ENCODE data around the gene MYH14. TPM values are rescaled to one million over a fixed set of nuclear protein-coding genes. Genes with fewer than 3 reads are reported as not detected.

The MYH14 gene
- total RNA-seq, 1 donor from 2014 or later = not detected

DNA sequence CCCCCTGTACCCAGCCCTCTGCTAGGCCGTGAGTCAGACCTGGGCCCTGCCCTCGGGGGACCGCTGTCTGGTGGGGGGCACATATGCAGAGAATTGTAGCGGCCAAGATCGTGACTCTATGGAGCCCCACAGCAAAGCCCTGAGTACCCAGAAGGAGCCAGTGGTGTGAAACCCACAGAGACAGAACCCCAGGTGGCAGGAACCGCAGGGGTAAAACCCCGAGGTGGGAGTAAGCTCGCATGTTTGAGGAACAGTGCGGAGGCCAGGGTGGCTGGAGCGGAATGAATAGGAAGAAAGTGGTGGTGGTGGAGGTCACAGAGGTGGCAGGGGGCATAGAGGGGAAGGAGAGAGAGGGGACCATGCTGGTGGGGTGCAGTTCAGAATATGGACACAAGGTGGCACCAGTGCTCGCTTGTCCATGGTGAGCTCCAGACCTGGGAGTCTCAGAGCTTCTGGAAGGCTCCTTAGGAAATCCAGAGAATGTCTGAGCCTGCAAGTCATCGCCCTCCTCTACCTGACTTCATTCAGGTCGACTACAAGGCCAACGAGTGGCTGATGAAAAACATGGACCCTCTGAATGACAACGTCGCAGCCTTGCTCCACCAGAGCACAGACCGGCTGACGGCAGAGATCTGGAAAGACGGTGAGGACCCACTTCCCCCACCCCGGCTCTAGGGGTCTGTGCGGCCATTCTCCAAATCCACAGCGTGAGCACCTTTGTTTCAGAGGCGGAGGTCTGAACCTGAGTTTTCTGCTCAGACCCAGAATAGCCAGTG lies 48.9 kb downstream of the MYH14 start:
- H3K36me3 Mint-ChIP-seq (ENCODE audit: low read depth, unreplicated experiment) = peaks cover 2% of the 10 kb centered on the region
- no peaks in the 10 kb centered on the region for H3K4me1 Mint-ChIP-seq (ENCODE audit: low read depth, unreplicated experiment)
- H3K27me3 Mint-ChIP-seq (ENCODE audit: low read depth, unreplicated experiment) = no peaks in the 10 kb centered on the region
- no peak overlapping the region for H3K9ac ChIP-seq (ENCODE audit: low read length)
- no peak for TF ChIP-seq EZH2 (IDR thresholded peaks at IDR 0.05; ENCODE audit: insufficient read depth, low read length)
- TF ChIP-seq, protein P1, sequence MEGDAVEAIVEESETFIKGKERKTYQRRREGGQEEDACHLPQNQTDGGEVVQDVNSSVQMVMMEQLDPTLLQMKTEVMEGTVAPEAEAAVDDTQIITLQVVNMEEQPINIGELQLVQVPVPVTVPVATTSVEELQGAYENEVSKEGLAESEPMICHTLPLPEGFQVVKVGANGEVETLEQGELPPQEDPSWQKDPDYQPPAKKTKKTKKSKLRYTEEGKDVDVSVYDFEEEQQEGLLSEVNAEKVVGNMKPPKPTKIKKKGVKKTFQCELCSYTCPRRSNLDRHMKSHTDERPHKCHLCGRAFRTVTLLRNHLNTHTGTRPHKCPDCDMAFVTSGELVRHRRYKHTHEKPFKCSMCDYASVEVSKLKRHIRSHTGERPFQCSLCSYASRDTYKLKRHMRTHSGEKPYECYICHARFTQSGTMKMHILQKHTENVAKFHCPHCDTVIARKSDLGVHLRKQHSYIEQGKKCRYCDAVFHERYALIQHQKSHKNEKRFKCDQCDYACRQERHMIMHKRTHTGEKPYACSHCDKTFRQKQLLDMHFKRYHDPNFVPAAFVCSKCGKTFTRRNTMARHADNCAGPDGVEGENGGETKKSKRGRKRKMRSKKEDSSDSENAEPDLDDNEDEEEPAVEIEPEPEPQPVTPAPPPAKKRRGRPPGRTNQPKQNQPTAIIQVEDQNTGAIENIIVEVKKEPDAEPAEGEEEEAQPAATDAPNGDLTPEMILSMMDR (IDR thresholded peaks at IDR 0.05; ENCODE audit: insufficient read depth, low read depth, low read length) = peak; percentile 38
- peaks cover 11% of the 10 kb centered on the region for H3K9me3 ChIP-seq (ENCODE audit: insufficient read depth, low read depth, low read length)
- DNase-seq (ENCODE audit: low read depth) (no peak), FAIRE-seq (no peak)
- no peaks in the 10 kb centered on the region for H3K36me3 ChIP-seq (ENCODE audit: insufficient read depth, low read length)
- H3K4me3 Mint-ChIP-seq (ENCODE audit: unreplicated experiment) = no peak overlapping the region
- no peak overlapping the region for H3K27ac Mint-ChIP-seq (ENCODE audit: unreplicated experiment)
- H3K9me3 Mint-ChIP-seq (ENCODE audit: unreplicated experiment) = peaks cover 50% of the 10 kb centered on the region
- H4K20me1 ChIP-seq (ENCODE audit: insufficient read depth, low read length) = no peaks in the 10 kb centered on the region
- H3K4me3 ChIP-seq (ENCODE audit: insufficient read depth, low read depth, low read length) = no peak overlapping the region
- no peaks in the 10 kb centered on the region for H3K79me2 ChIP-seq (ENCODE audit: insufficient read depth, low read length)
- no peak overlapping the region for H3K27ac ChIP-seq (ENCODE audit: low read depth, low read length)
- H3K27me3 ChIP-seq (ENCODE audit: insufficient read depth, low read length) = no peaks in the 10 kb centered on the region
- no peak overlapping the region for H2AFZ ChIP-seq (ENCODE audit: low read depth, low read length)
- H3K4me2 ChIP-seq (ENCODE audit: low read length) = no peak overlapping the region
- no peaks in the 10 kb centered on the region for H3K4me1 ChIP-seq (ENCODE audit: insufficient read depth, low read length)

DNA sequence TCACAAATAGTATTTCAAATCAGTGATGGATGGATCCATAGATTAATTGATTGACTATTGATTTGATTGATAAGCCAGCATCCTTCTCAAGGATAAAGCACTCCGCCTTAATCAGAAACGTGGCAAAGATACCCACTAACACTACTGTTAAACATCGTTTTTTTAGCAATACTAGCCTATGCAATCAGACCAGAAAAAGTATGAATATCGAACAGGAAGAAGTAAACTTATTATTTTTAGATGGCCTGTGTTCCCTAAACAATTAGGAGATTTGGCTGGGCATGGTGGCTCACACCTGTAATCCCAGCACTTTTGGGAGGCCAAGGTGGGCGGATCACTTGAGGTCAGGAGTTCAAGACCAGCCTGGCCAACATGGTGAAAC lies 49.5 kb downstream of the MYH14 start:
- H3K4me2 ChIP-seq (ENCODE audit: low read length) = no peak overlapping the region
- no peaks in the 10 kb centered on the region for H3K4me1 Mint-ChIP-seq (ENCODE audit: low read depth, unreplicated experiment)
- TF ChIP-seq, protein P1 (IDR thresholded peaks at IDR 0.05; ENCODE audit: insufficient read depth, low read depth, low read length) = no peak
- no peak for TF ChIP-seq EZH2 (IDR thresholded peaks at IDR 0.05; ENCODE audit: insufficient read depth, low read length)
- peaks cover 2% of the 10 kb centered on the region for H3K36me3 Mint-ChIP-seq (ENCODE audit: low read depth, unreplicated experiment)
- no peaks in the 10 kb centered on the region for H4K20me1 ChIP-seq (ENCODE audit: insufficient read depth, low read length)
- H3K4me1 ChIP-seq (ENCODE audit: insufficient read depth, low read length) = no peaks in the 10 kb centered on the region
- no peak for FAIRE-seq
- H3K27me3 Mint-ChIP-seq (ENCODE audit: low read depth, unreplicated experiment) = no peaks in the 10 kb centered on the region
- H3K27ac Mint-ChIP-seq (ENCODE audit: unreplicated experiment) = no peak overlapping the region
- H3K4me3 ChIP-seq (ENCODE audit: insufficient read depth, low read depth, low read length) = no peak overlapping the region
- no peaks in the 10 kb centered on the region for H3K36me3 ChIP-seq (ENCODE audit: insufficient read depth, low read length)
- H3K9me3 ChIP-seq (ENCODE audit: insufficient read depth, low read depth, low read length) = peaks cover 16% of the 10 kb centered on the region
- peaks cover 49% of the 10 kb centered on the region for H3K9me3 Mint-ChIP-seq (ENCODE audit: unreplicated experiment)
- H3K27ac ChIP-seq (ENCODE audit: low read depth, low read length) = no peak overlapping the region
- DNase-seq (ENCODE audit: low read depth) = no peak
- no peaks in the 10 kb centered on the region for H3K27me3 ChIP-seq (ENCODE audit: insufficient read depth, low read length)
- no peak overlapping the region for H2AFZ ChIP-seq (ENCODE audit: low read depth, low read length)
- H3K9ac ChIP-seq (ENCODE audit: low read length) = no peak overlapping the region
- no peaks in the 10 kb centered on the region for H3K79me2 ChIP-seq (ENCODE audit: insufficient read depth, low read length)
- no peak overlapping the region for H3K4me3 Mint-ChIP-seq (ENCODE audit: unreplicated experiment)

DNA sequence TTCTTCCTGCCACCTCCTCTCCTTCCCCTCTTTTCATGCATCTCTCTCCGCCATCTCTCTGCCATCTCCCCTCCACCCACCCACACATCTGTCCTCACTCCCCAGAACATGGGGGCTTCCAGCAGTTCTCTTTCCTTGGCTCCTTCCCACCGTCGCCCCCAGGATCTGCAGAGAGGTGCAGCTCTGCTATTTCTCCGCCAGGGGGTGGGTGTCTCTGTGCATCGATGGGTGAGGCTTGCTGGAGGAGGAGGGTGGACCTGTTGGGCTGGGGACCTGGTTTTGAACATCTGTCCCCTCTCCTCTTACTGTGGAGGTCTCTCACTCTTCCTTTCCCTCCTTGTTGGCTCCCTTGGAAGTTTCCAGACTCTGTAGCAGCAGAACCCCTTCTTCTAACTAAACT lies 51.7 kb downstream of the MYH14 start:
- H3K27me3 ChIP-seq (ENCODE audit: insufficient read depth, low read length) = no peaks in the 10 kb centered on the region
- no peak overlapping the region for H3K4me3 Mint-ChIP-seq (ENCODE audit: unreplicated experiment)
- no peak overlapping the region for H2AFZ ChIP-seq (ENCODE audit: low read depth, low read length)
- H3K9me3 ChIP-seq (ENCODE audit: insufficient read depth, low read depth, low read length) = peaks cover 13% of the 10 kb centered on the region
- no peaks in the 10 kb centered on the region for H3K79me2 ChIP-seq (ENCODE audit: insufficient read depth, low read length)
- H3K27me3 Mint-ChIP-seq (ENCODE audit: low read depth, unreplicated experiment) = no peaks in the 10 kb centered on the region
- no peaks in the 10 kb centered on the region for H3K4me1 ChIP-seq (ENCODE audit: insufficient read depth, low read length)
- TF ChIP-seq, protein P1 (IDR thresholded peaks at IDR 0.05; ENCODE audit: insufficient read depth, low read depth, low read length) = no peak
- no peak for TF ChIP-seq EZH2 (IDR thresholded peaks at IDR 0.05; ENCODE audit: insufficient read depth, low read length)
- no peaks in the 10 kb centered on the region for H3K36me3 Mint-ChIP-seq (ENCODE audit: low read depth, unreplicated experiment)
- DNase-seq (ENCODE audit: low read depth) (no peak), FAIRE-seq (no peak)
- no peak overlapping the region for H3K27ac ChIP-seq (ENCODE audit: low read depth, low read length)
- H3K4me3 ChIP-seq (ENCODE audit: insufficient read depth, low read depth, low read length) = no peak overlapping the region
- peaks cover 43% of the 10 kb centered on the region for H3K9me3 Mint-ChIP-seq (ENCODE audit: unreplicated experiment)
- H4K20me1 ChIP-seq (ENCODE audit: insufficient read depth, low read length) = no peaks in the 10 kb centered on the region
- H3K36me3 ChIP-seq (ENCODE audit: insufficient read depth, low read length) = no peaks in the 10 kb centered on the region
- H3K4me2 ChIP-seq (ENCODE audit: low read length) = no peak overlapping the region
- no peak overlapping the region for H3K9ac ChIP-seq (ENCODE audit: low read length)
- no peaks in the 10 kb centered on the region for H3K4me1 Mint-ChIP-seq (ENCODE audit: low read depth, unreplicated experiment)
- no peak overlapping the region for H3K27ac Mint-ChIP-seq (ENCODE audit: unreplicated experiment)
